ENCODE measurements around the gene PPP4R3A. TPM values are rescaled to one million over a fixed set of nuclear protein-coding genes. Genes with fewer than 3 reads are reported as not detected.

PPP4R3A gene
- total RNA-seq, 1 experiment from 2014 or later: 148 TPM

DNA sequence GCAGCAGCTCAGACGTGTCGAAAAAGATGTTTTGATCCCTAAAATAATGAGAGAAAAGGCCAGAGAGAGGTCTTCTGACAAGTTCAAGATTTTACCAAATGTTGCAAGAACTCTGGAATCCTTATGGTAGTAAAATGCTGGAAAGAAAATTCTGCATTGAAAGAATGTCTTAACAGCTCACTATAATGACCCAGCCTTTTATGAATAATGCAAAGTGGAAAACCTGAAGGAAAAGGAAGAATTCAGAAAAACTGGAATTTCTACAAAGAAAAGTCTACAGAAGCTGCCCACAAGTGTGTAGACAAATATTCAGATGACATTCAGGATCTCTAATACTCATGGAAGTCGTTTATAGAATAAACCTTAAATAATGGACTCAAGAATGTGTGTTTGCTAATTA lies 90.7 kb downstream of the PPP4R3A start:
- WGBS (ENCODE audit: extremely low coverage, insufficient read length, low lambda C conversion rate): no CpG with 5 or more reads among the region's 3 CpGs
- H3K27ac ChIP-seq (ENCODE audit: insufficient read length, low read depth, low read length): no peak overlapping the region
- no peak overlapping the region for H3K23ac ChIP-seq (ENCODE audit: insufficient read length, low read depth, low read length)
- Mint-ChIP-seq H3K4me1 (peaks cover 22 to 30% of the 10 kb centered on the region in 2 experiments), H3K4me3 (no peak overlapping the region), H3K27me3 (ENCODE audit: low read depth) (peaks cover 3% of the 10 kb centered on the region), H3K9me3 (0 out of 5 replicates have a peak, but pooled peaks cover 0 to under 1% of the 10 kb centered on the region in 2 experiments), H3K36me3 (ENCODE audit: insufficient read depth in 1 of 3, low read depth in 3 of 3) (peaks cover 2 to 9% (median 5%) of the 10 kb centered on the region in 3 experiments; a peak in 6 of 7 replicates), H3K27ac (no peak overlapping the region)
- no peak overlapping the region for H3K14ac ChIP-seq (ENCODE audit: insufficient read depth, low read length)
- H3K4ac ChIP-seq (ENCODE audit: low read depth, low read length): no peak overlapping the region
- H4K8ac ChIP-seq (replicated peaks; ENCODE audit: insufficient read length, low read depth, low read length): no peak overlapping the region
- H2BK12ac ChIP-seq (ENCODE audit: insufficient read length, low read depth, low read length): no peak overlapping the region
- H3K27me3 ChIP-seq (ENCODE audit: insufficient read depth, low read length): no peaks in the 10 kb centered on the region
- H3K79me2 ChIP-seq (ENCODE audit: insufficient read depth, low read length): no peaks in the 10 kb centered on the region
- no peak overlapping the region for H2BK20ac ChIP-seq (ENCODE audit: low read depth, low read length, poor library complexity, severe bottlenecking)
- no peak overlapping the region for H2AK5ac ChIP-seq (ENCODE audit: insufficient read length, low read length)
- DNase-seq: no peak
- no peak overlapping the region for H3T11ph ChIP-seq (ENCODE audit: low read length)
- TF ChIP-seq, protein P1, sequence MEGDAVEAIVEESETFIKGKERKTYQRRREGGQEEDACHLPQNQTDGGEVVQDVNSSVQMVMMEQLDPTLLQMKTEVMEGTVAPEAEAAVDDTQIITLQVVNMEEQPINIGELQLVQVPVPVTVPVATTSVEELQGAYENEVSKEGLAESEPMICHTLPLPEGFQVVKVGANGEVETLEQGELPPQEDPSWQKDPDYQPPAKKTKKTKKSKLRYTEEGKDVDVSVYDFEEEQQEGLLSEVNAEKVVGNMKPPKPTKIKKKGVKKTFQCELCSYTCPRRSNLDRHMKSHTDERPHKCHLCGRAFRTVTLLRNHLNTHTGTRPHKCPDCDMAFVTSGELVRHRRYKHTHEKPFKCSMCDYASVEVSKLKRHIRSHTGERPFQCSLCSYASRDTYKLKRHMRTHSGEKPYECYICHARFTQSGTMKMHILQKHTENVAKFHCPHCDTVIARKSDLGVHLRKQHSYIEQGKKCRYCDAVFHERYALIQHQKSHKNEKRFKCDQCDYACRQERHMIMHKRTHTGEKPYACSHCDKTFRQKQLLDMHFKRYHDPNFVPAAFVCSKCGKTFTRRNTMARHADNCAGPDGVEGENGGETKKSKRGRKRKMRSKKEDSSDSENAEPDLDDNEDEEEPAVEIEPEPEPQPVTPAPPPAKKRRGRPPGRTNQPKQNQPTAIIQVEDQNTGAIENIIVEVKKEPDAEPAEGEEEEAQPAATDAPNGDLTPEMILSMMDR (conservative IDR thresholded peaks at IDR 0.05): no peak
- H3K23me2 ChIP-seq (ENCODE audit: insufficient read length, low read depth, low read length, poor library complexity, severe bottlenecking): peaks cover 9% of the 10 kb centered on the region
- H4K91ac ChIP-seq (ENCODE audit: insufficient read length, low read depth, low read length): no peak overlapping the region
- no peak overlapping the region for H2BK5ac ChIP-seq (ENCODE audit: insufficient read length, low read length)
- H3K56ac ChIP-seq (ENCODE audit: insufficient read length, low read depth, low read length): no peak overlapping the region
- no peak overlapping the region for H2AFZ ChIP-seq (ENCODE audit: low read length)
- H3K18ac ChIP-seq (ENCODE audit: insufficient read length, low read depth, low read length): no peak overlapping the region
- no peak overlapping the region for H3K9ac ChIP-seq (ENCODE audit: extremely low read depth, insufficient read length, low read length)
- H3K4me1 ChIP-seq (ENCODE audit: insufficient read depth, low read length): peaks cover 4% of the 10 kb centered on the region; the same call in 1 of the 2 replicates
- no peaks in the 10 kb centered on the region for H4K20me1 ChIP-seq (ENCODE audit: control insufficient read depth, insufficient read depth, insufficient read length)
- H4K5ac ChIP-seq (ENCODE audit: insufficient read length, low read depth, low read length): no peak overlapping the region
- H3K9me3 ChIP-seq (ENCODE audit: control insufficient read depth, low read depth, low read length): peaks cover 3% of the 10 kb centered on the region
- no peaks in the 10 kb centered on the region for H3K79me1 ChIP-seq (ENCODE audit: insufficient read depth, low read depth, low read length, poor library complexity, severe bottlenecking)
- no peak overlapping the region for H3K4me2 ChIP-seq (ENCODE audit: insufficient read depth, insufficient read length, low read length)
- no peak overlapping the region for H2BK15ac ChIP-seq (ENCODE audit: low read depth, low read length)
- no peak overlapping the region for H2BK120ac ChIP-seq (ENCODE audit: low read depth, low read length, poor library complexity, severe bottlenecking)
